Left ventricle myocardium inferior (tissue), 1 donor: ENCODE results near the gene LY6G6F. TPM values are rescaled to one million over a fixed set of nuclear protein-coding genes. Genes with fewer than 3 reads are reported as not detected.

Experiments used
- DNase-seq: peaks from one replicate; pipeline ENCODE4 v3.0.0-alpha.2; 2020
- H3K27ac ChIP-seq: fragments of 200-600 bp; replicated peaks from 2 replicates; pipeline ENCODE4 v1.8.0; 2021
- H3K27me3 ChIP-seq: fragments of 200-600 bp; 2 replicates; pipeline ENCODE4 v1.8.0; 2021; ENCODE audit warnings: low read depth
- H3K36me3 ChIP-seq: fragments of 200-600 bp; 2 replicates; pipeline ENCODE4 v1.8.0; 2021
- H3K4me1 ChIP-seq: fragments of 200-600 bp; 2 replicates; pipeline ENCODE4 v1.8.0; 2021
- H3K4me3 ChIP-seq: fragments of 200-600 bp; 2 replicates; pipeline ENCODE4 v1.8.0; 2021; ENCODE audit warnings: mild to moderate bottlenecking, moderate library complexity
- H3K9me3 ChIP-seq: fragments of 200-600 bp; replicated peaks from 2 replicates; pipeline ENCODE4 v1.8.0; 2021
- CTCF ChIP-seq: fragments of 200-600 bp; IDR thresholded peaks from 2 replicates; pipeline ENCODE4 v1.8.0; 2021; ENCODE audit warnings: antibody characterized with exemption, mild to moderate bottlenecking, borderline replicate concordance
- intact Hi-C: fragments of 100-400 bp; cut with micrococcal nuclease; formaldehyde crosslinking; loops from one replicate; pipeline ENCODE4 v1.11.0; 2022
- total RNA-seq: library from RNA; stranded (reverse); fragmentation: NEBNext Ultra II Directional; extraction: Animal tissue kit (Norgen Biotek cat#: 25700); gene quantifications from one replicate; pipeline ENCODE4 v1.2.1, GENCODE V29; 2021
- donor health status: DM: no; HTN: yes; CAD: no; lungs with severe emphysema.

The LY6G6F gene
- total RNA-seq, 1 donor from 2014 or later, result not detected

GRCh38 chr6:31715022-31715958, 8.6 kb downstream of the LY6G6F start, which contains the start of gene LY6G6D:
TSS of gene LY6G6D (plus strand) at chr6:31715348. CDS start at chr6:31715356, 8 bp downstream.
- H3K4me1 ChIP-seq, result no peaks in the 10 kb centered on the region
- H3K4me3 ChIP-seq, result no peak within 1 kb of the TSS
- H3K9me3 ChIP-seq, result no peaks in the 10 kb centered on the region
- no peak for DNase-seq
- intact Hi-C loops, result no loop called here
- H3K27ac ChIP-seq, result no peak within 1 kb of the TSS
- no peak for TF ChIP-seq CTCF
- peaks cover 4% of the 10 kb centered on the region for H3K27me3 ChIP-seq
- no peaks in the 10 kb centered on the region for H3K36me3 ChIP-seq

DNA sequence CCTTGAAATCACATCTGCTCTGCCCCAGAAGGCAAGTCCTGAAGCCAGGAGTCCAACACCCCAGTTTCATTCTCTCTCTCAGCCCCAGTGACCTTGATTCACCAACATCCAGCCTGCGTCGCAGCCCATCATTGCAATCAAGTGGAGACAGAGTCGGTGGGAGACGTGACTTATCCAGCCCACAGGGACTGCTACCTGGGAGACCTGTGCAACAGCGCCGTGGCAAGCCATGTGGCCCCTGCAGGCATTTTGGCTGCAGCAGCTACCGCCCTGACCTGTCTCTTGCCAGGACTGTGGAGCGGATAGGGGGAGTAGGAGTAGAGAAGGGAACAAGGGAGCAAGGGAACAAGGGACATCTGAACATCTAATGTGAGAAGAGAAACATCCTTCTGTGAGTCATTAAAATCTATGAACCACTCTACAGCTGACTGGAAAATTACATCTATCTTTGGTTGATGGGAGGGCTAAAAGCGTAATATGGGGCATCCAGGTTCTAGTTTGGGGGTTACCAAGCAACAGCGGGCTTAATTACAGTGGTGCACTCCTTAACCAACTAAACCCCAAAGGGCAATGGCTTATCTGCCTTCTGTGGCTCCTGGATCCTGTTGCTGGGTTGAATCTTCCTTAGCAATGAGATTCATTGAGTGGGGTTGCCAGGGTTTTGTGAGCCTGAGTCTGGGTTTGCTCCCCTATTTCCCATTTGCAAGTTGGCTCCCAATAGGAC, 11.0 kb downstream of the LY6G6F start:
- no peak overlapping the region for H3K4me3 ChIP-seq
- TF ChIP-seq CTCF, result no peak
- intact Hi-C loops, result no loop called here
- no peaks in the 10 kb centered on the region for H3K9me3 ChIP-seq
- H3K36me3 ChIP-seq, result no peaks in the 10 kb centered on the region
- H3K27me3 ChIP-seq, result no peaks in the 10 kb centered on the region
- no peak for DNase-seq
- H3K4me1 ChIP-seq, result no peaks in the 10 kb centered on the region
- H3K27ac ChIP-seq, result no peak overlapping the region

DNA sequence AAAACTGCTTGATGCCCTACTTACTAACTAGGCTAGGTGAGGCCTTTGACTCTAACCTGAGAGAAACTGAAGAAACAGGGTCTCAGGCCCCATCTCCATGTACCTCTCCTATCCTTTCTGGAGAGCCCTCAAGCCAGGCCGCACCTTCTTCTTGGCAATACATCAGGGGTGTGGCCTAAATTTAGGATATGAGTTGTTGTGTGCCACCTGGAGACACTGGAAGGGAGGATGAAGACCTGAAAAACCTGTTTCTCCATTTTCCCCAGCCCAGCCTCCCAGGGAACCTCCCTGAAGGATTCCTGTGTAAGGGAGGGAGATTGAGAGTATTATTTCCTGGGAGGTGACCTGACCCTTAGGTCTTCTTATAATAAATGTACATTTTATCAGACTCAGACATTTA, 11.6 kb downstream of the LY6G6F start:
- no peaks in the 10 kb centered on the region for H3K27me3 ChIP-seq
- DNase-seq, result no peak
- H3K9me3 ChIP-seq, result no peaks in the 10 kb centered on the region
- no peaks in the 10 kb centered on the region for H3K4me1 ChIP-seq
- no peaks in the 10 kb centered on the region for H3K36me3 ChIP-seq
- H3K27ac ChIP-seq, result no peak overlapping the region
- intact Hi-C loops, result no loop called here
- no peak for TF ChIP-seq CTCF
- H3K4me3 ChIP-seq, result no peak overlapping the region

DNA sequence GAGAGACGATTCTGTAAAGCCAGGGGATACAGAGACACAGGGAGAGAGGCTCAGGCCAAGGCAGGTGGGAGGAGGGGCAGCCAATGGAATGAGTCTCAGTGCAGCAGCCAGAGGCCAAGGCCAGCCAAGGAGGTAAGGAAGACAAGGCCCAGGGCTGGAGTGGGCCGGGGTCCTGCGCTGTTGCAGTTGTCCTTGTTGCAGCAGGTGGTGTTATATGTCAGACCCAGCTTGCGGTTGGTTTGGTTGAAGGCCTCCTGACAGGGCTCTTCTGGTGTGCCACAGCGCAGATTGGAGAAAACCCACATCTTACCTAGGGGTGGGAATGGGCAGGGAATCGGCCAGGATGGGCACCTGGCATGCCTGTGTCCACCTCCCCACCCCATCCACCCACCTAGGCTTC, 12.3 kb downstream of the LY6G6F start:
- Histone ChIP-seq H3K9me3 (no peaks in the 10 kb centered on the region), H3K4me1 (no peaks in the 10 kb centered on the region), H3K36me3 (no peaks in the 10 kb centered on the region), H3K4me3 (no peak overlapping the region), H3K27ac (no peak overlapping the region), H3K27me3 (no peaks in the 10 kb centered on the region)
- TF ChIP-seq CTCF, result no peak
- intact Hi-C loops, result no loop called here
- no peak for DNase-seq

GRCh38 chr6:31720196-31720770, 13.6 kb downstream of the LY6G6F start:
- H3K4me3 ChIP-seq, result no peak overlapping the region
- DNase-seq, result no peak
- no peak for TF ChIP-seq CTCF
- H3K27me3 ChIP-seq, result no peaks in the 10 kb centered on the region
- H3K4me1 ChIP-seq, result no peaks in the 10 kb centered on the region
- no peaks in the 10 kb centered on the region for H3K36me3 ChIP-seq
- no peak overlapping the region for H3K27ac ChIP-seq
- intact Hi-C loops, result no loop called here
- no peaks in the 10 kb centered on the region for H3K9me3 ChIP-seq
